SK-N-SH (cell line): ENCODE results near the gene KLHL21. TPM values are rescaled to one million over a fixed set of nuclear protein-coding genes. Genes with fewer than 3 reads are reported as not detected.
A peak's percentile ranks its signal among the peaks of the same experiment; 100 is the strongest.

Experiments
- CTCF ChIA-PET: fragments of 300-600, 350-600 bp; formaldehyde crosslinking; extraction: SDS; loops from one replicate; lab custom pipeline; 2021; lab: Yijun Ruan, JAX
- POLR2A ChIA-PET: fragments of 350-600 bp; sonication (Branson Sonifier 250); formaldehyde crosslinking; extraction: SDS; loops from one replicate; lab custom pipeline; 2020; ENCODE audit warnings: antibody characterized with exemption, inconsistent platforms; lab: Yijun Ruan, JAX
- DNase-seq: peaks from one replicate; pipeline ENCODE4 v3.0.0; 2012
- H2AFZ ChIP-seq: fragments of 200-600 bp; sonication (generic); 2 replicates; pipeline ENCODE4 v1.8.1; 2016; ENCODE audit warnings: antibody characterized with exemption, mild to moderate bottlenecking, low read depth
- H3F3A ChIP-seq: fragments of 200-600 bp; sonication (generic); replicated peaks from 2 replicates; pipeline ENCODE3; 2016; ENCODE audit warnings: antibody characterized with exemption, mild to moderate bottlenecking; ENCODE audit not compliant: insufficient read depth
- H3K27ac ChIP-seq, 2 experiments: fragments of 200-500 bp in 1 of 2; fragments of 200-600 bp in 1 of 2; sonication (Bioruptor generic) in 1 of 2; sonication (generic), shearing (Covaris generic) in 1 of 2; 2 replicates each; pipeline versions ENCODE4 v1.5.1 to v1.6.1; 2014 to 2016; ENCODE audit warnings: low read depth in 2 of 2, inconsistent platforms in 1 of 2, low read length in 1 of 2, mild to moderate bottlenecking in 1 of 2, mixed read lengths in 1 of 2
- H3K27me3 ChIP-seq: fragments of 200-600 bp; sonication (generic), shearing (Covaris generic); 2 replicates; pipeline ENCODE4 v1.6.1; 2016; ENCODE audit warnings: mixed run types; ENCODE audit not compliant: insufficient read depth
- H3K36me3 ChIP-seq, 2 experiments: fragments of 200-500 bp in 1 of 2; fragments of 200-600 bp in 1 of 2; sonication (Bioruptor generic) in 1 of 2; sonication (generic) in 1 of 2; replicated peaks in 1 of 2; 2 replicates each; pipeline versions ENCODE3 to v1.5.1; 2014 to 2016; ENCODE audit warnings: low read length in 1 of 2, mild to moderate bottlenecking in 1 of 2; ENCODE audit not compliant: insufficient read depth in 2 of 2, control insufficient read depth in 1 of 2
- H3K4me1 ChIP-seq, 2 experiments: fragments of 200-500 bp in 1 of 2; fragments of 200-600 bp in 1 of 2; sonication (Bioruptor generic) in 1 of 2; sonication (generic), shearing (Covaris generic) in 1 of 2; 2 replicates each; pipeline versions ENCODE4 v1.5.1 to v1.6.1; 2014 to 2016; ENCODE audit warnings: low read depth in 1 of 2, low read length in 1 of 2, mixed run types in 1 of 2; ENCODE audit not compliant: insufficient read depth in 2 of 2, control insufficient read depth in 1 of 2
- H3K4me2 ChIP-seq: fragments of 200-600 bp; sonication (generic), shearing (Covaris generic); 2 replicates; pipeline ENCODE4 v1.6.1; 2017; ENCODE audit warnings: mixed run types
- H3K4me3 ChIP-seq, 2 experiments: fragments of 200-500 bp in 1 of 2; fragments of 200-600 bp in 1 of 2; sonication (Bioruptor generic) in 1 of 2; sonication (generic), shearing (Covaris generic) in 1 of 2; 2 replicates each; pipeline versions ENCODE4 v1.5.1 to v1.8.1; 2014 to 2016; ENCODE audit warnings: low read depth in 2 of 2, inconsistent platforms in 1 of 2, low read length in 1 of 2, mild to moderate bottlenecking in 1 of 2, mixed read lengths in 1 of 2, moderate library complexity in 1 of 2
- H3K79me2 ChIP-seq: fragments of 200-600 bp; sonication (generic); 2 replicates; pipeline ENCODE4 v1.8.1; 2017; ENCODE audit warnings: mild to moderate bottlenecking; ENCODE audit not compliant: insufficient read depth
- H3K9ac ChIP-seq: fragments of 200-600 bp; sonication (generic); 2 replicates; pipeline ENCODE4 v1.6.1; 2017; ENCODE audit warnings: mixed run types
- H3K9me2 ChIP-seq: fragments of 200-600 bp; sonication (generic); 2 replicates; pipeline ENCODE4 v1.6.1; 2017; ENCODE audit warnings: mixed run types
- H3K9me3 ChIP-seq: fragments of 200-600 bp; sonication (generic); 2 replicates; pipeline ENCODE4 v1.6.1; 2017; ENCODE audit warnings: mixed run types, mild to moderate bottlenecking, moderate library complexity
- H4K20me1 ChIP-seq: fragments of 200-600 bp; sonication (generic); 2 replicates; pipeline ENCODE4 v1.6.1; 2017; ENCODE audit warnings: mild to moderate bottlenecking, mixed run types; ENCODE audit not compliant: insufficient read depth
- ELF1 ChIP-seq: IDR thresholded peaks from 2 replicates; pipeline ENCODE4 v1.4.0; 2012
- FOSL2 ChIP-seq: IDR thresholded peaks from 2 replicates; pipeline ENCODE4 v1.4.0; 2012; ENCODE audit warnings: low read depth, mild to moderate bottlenecking, moderate library complexity, borderline replicate concordance
- NFIC ChIP-seq: IDR thresholded peaks from 2 replicates; pipeline ENCODE4 v1.4.0; 2012; ENCODE audit warnings: borderline replicate concordance
- RAD21 ChIP-seq: IDR thresholded peaks from 2 replicates; pipeline ENCODE4 v1.6.1; 2012; ENCODE audit warnings: mild to moderate bottlenecking, low read length
- SMC3 ChIP-seq: IDR thresholded peaks from 2 replicates; pipeline ENCODE4 v1.6.1; 2012; ENCODE audit warnings: low read depth, low read length, improper control_type of control experiment
- WGBS: methylation state at CpG from one replicate; pipeline ENCODE4 v1.1.6; 2017; ENCODE audit warnings: low lambda C conversion rate; 5-methylcytosine and 5-hydroxymethylcytosine counted together
- polyA plus RNA-seq, 3 experiments: library from polyadenylated mRNA; depleted of rRNA; stranded (reverse); fragments of >200 nt; gene quantifications; 2 replicates each; pipeline ENCODE4 v1.2.3, GENCODE V29; 2012
- TF ChIP-seq, protein P1 (sequence below): fragments of 150-350 bp; IDR thresholded peaks from 2 replicates; pipeline ENCODE4 v1.6.1; 2016; ENCODE audit warnings: mild to moderate bottlenecking, low read depth, low read length
- TF ChIP-seq, protein P2 (sequence below): fragments of 200-600 bp; sonication (generic); IDR thresholded peaks from 2 replicates; pipeline ENCODE4 v1.6.1; 2017; ENCODE audit warnings: antibody characterized with exemption, mild to moderate bottlenecking, moderate library complexity

Gene KLHL21
- polyA plus RNA-seq, 1 of the 3 experiments (the other 2 are of a cell fraction), result 12.5 TPM

DNA sequence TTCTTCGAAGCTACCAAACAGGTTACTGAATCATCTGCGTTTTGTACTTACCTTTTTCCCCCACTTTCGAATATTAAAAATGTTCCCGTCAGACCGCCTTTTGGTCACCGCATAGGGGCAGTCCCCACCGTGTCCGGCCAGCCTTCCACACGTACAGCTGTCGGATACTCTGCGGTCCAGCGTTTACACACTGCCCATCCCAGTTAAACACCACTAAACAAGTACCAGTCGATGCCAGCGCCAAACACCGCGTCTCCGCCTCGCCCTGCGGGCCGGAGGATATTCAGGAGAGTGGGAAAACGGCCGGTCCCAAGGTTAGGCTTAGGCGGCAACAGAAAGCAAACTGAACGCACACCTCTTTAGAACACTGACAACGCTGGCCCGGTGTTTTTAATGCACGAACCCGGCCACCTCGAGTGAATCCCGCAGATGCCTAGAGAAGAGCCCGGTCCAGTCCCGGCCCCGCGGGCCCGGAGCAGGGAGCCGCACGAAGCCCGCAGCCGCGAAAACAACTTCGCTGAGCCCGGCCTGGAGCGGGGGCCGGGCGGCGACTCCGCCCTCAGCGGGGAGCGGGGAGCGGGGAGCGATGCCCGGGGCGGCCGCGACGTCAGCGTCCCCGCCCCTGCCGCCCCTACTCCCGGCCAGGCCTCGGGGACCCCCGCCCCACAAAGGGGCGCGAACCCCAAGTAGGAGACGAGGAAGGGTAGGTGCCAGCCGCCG, 10.1 kb upstream of the KLHL21 start:
- POLR2A ChIA-PET, result interaction anchor here (1.0 kb wide), 1 partner anchor 10 kb away, joined by 3 read pairs; no protein-coding TSS in a partner anchor
- Histone ChIP-seq H4K20me1 (peaks cover 26% of the 10 kb centered on the region), H3F3A (peaks cover 14% of the 10 kb centered on the region), H3K27ac (peak overlapping the region; percentile 73 to 78), H3K9me3 (no peaks in the 10 kb centered on the region)
- peak; percentile 62 for DNase-seq
- TF ChIP-seq, protein P1, sequence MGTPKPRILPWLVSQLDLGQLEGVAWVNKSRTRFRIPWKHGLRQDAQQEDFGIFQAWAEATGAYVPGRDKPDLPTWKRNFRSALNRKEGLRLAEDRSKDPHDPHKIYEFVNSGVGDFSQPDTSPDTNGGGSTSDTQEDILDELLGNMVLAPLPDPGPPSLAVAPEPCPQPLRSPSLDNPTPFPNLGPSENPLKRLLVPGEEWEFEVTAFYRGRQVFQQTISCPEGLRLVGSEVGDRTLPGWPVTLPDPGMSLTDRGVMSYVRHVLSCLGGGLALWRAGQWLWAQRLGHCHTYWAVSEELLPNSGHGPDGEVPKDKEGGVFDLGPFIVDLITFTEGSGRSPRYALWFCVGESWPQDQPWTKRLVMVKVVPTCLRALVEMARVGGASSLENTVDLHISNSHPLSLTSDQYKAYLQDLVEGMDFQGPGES, result no peak
- TF ChIP-seq ELF1 (no peak), RAD21 (peak; percentile 30)
- TF ChIP-seq, all 33 proteins: peak for 1
- no peaks in the 10 kb centered on the region for H3K36me3 ChIP-seq
- peak overlapping the region; percentile 70 for H3K9ac ChIP-seq
- H3K79me2 ChIP-seq, result peaks cover 37% of the 10 kb centered on the region
- peaks cover 0 to 7% of the 10 kb centered on the region in 2 experiments; a peak in 1 of 4 replicates for H3K4me1 ChIP-seq
- peak overlapping the region; percentile 67 to 90 for H3K4me3 ChIP-seq
- H2AFZ ChIP-seq, result peak overlapping the region; percentile 95
- CTCF ChIA-PET, result interaction anchor here (0.7 to 1.5 kb wide), 5 partner anchors 10 to 58 kb away, joined by 3 to 6 read pairs (median 4); partner anchors contain the start of genes KLHL21, NOL9, TAS1R1 and ZBTB48
- peak overlapping the region; percentile 93 for H3K4me2 ChIP-seq
- under 1% methylated on average over 23 of the region's 67 CpGs for WGBS
- H3K9me2 ChIP-seq, result no peaks in the 10 kb centered on the region
- H3K27me3 ChIP-seq, result no peaks in the 10 kb centered on the region

DNA sequence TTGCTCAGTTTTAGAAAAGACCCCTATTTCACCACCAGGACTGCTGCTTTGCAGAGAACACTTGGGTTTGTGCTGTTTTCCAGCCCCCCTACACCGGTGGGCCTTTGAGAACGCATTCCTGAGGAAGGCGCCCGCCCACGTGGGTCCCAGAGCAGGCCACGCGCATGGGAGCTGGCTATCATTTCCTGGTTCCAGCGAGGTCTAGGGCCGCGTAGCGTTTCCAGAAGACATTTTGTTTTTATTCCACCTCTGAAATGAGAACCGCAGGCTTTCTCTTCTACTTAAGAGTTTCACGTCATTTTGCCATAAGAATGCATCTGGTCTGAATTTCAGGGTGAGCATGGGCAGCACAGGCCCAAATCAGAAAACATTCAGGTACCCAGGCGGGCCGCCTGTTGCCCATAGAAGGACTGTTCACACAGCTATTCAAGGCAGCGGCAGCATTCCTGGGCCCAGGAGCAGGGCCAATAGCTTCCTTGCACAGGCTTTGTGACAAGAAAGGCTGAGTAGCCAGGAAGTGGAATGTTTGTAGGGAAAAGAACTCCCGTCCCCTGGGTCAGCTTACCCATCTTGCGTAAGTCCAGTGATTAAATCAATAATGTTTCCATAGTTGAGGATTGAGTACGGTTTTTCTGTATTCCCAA, 1.4 kb upstream of the KLHL21 start:
- DNase-seq, result no peak
- H3K36me3 ChIP-seq, result peaks cover 0 to 4% of the 10 kb centered on the region in 2 experiments
- ChIA-PET POLR2A (no interaction called here), CTCF (interaction anchor here (0.9 to 4.0 kb wide), 6 partner anchors 10 to 128 kb away, joined by 3 to 19 read pairs (median 4); partner anchors contain the start of genes NOL9, PHF13 and TAS1R1)
- peaks cover 9% of the 10 kb centered on the region; the same call in 1 of the 2 replicates for H4K20me1 ChIP-seq
- no peaks in the 10 kb centered on the region for H3K27me3 ChIP-seq
- peaks cover 10 to 26% of the 10 kb centered on the region in 2 experiments; a peak in 2 of 4 replicates for H3K4me1 ChIP-seq
- H2AFZ ChIP-seq, result no peak overlapping the region
- TF ChIP-seq, protein P2, sequence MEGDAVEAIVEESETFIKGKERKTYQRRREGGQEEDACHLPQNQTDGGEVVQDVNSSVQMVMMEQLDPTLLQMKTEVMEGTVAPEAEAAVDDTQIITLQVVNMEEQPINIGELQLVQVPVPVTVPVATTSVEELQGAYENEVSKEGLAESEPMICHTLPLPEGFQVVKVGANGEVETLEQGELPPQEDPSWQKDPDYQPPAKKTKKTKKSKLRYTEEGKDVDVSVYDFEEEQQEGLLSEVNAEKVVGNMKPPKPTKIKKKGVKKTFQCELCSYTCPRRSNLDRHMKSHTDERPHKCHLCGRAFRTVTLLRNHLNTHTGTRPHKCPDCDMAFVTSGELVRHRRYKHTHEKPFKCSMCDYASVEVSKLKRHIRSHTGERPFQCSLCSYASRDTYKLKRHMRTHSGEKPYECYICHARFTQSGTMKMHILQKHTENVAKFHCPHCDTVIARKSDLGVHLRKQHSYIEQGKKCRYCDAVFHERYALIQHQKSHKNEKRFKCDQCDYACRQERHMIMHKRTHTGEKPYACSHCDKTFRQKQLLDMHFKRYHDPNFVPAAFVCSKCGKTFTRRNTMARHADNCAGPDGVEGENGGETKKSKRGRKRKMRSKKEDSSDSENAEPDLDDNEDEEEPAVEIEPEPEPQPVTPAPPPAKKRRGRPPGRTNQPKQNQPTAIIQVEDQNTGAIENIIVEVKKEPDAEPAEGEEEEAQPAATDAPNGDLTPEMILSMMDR, result no peak
- TF ChIP-seq FOSL2 (no peak), NFIC (no peak), SMC3 (no peak)
- H3K4me2 ChIP-seq, result no peak overlapping the region
- peaks cover 14% of the 10 kb centered on the region for H3F3A ChIP-seq
- no peaks in the 10 kb centered on the region for H3K9me3 ChIP-seq
- no peak overlapping the region for H3K27ac ChIP-seq
- no peaks in the 10 kb centered on the region for H3K9me2 ChIP-seq
- no peak overlapping the region for H3K9ac ChIP-seq
- peaks cover 30% of the 10 kb centered on the region for H3K79me2 ChIP-seq
- WGBS, result 95% methylated on average over 19 of the region's 19 CpGs
- no peak overlapping the region for H3K4me3 ChIP-seq
